Muscle of leg (tissue), 11 donors: ENCODE measurements around the gene TPP2. TPM values are rescaled to one million over a fixed set of nuclear protein-coding genes. Genes with fewer than 3 reads are reported as not detected.
A peak's percentile ranks its signal among the peaks of the same experiment; 100 is the strongest.

Experiments used
- DNase-seq: peaks from one replicate; pipeline ENCODE4 v3.0.0; 2013
- H3K27ac ChIP-seq: one replicate; pipeline ENCODE4 v1.5.1; 2013; ENCODE audit warnings: mild to moderate bottlenecking, low read length, control low read depth
- H3K27me3 ChIP-seq: one replicate; pipeline ENCODE4 v1.6.1; 2013; ENCODE audit warnings: low read length; ENCODE audit not compliant: control insufficient read depth, insufficient read depth
- H3K36me3 ChIP-seq: one replicate; pipeline ENCODE4 v1.6.1; 2013; ENCODE audit warnings: low read length; ENCODE audit not compliant: control insufficient read depth, insufficient read depth
- H3K4me1 ChIP-seq: one replicate; pipeline ENCODE4 v1.6.1; 2013; ENCODE audit warnings: low read length; ENCODE audit not compliant: control insufficient read depth, insufficient read depth
- H3K4me3 ChIP-seq: one replicate; pipeline ENCODE4 v1.5.1; 2013; ENCODE audit warnings: low read length, control low read depth
- H3K9me3 ChIP-seq: replicated peaks from 2 replicates; pipeline ENCODE4 v1.6.1; 2013; ENCODE audit warnings: low read depth, low read length; ENCODE audit not compliant: control insufficient read depth
- WGBS: methylation state at CpG from one replicate; pipeline ENCODE4 v1.1.5; 2013; ENCODE audit warnings: missing lambda C conversion rate; ENCODE audit not compliant: insufficient coverage; 5-methylcytosine and 5-hydroxymethylcytosine counted together
- polyA plus RNA-seq, 8 donors: library from polyadenylated mRNA; unstranded; fragments of 120-200 nt; gene quantifications; one replicate each; pipeline versions ENCODE4 v1.2.1 to v1.2.3, GENCODE V29; 2013; ENCODE audit warnings: inconsistent platforms in 1 of 8, low replicate concordance in 1 of 8; ENCODE audit not compliant: insufficient read length in 8 of 8, insufficient read depth in 1 of 8
- total RNA-seq: library from RNA; stranded (reverse); fragments of 120-200 nt; gene quantifications from one replicate; pipeline ENCODE4 v1.2.4, GENCODE V29; 2013

TPP2 gene
- total and polyA plus RNA-seq, 9 donors: 28.6 to 71.5 (median 50.2) TPM

- no peaks in the 10 kb centered on the region for H3K9me3 ChIP-seq
- H3K27me3 ChIP-seq: no peaks in the 10 kb centered on the region
- 100% methylated on average over 2 of the region's 2 CpGs for WGBS
- H3K36me3 ChIP-seq: no peaks in the 10 kb centered on the region
- no peak for DNase-seq
- H3K4me3 ChIP-seq: no peak overlapping the region
- no peak overlapping the region for H3K27ac ChIP-seq
- peaks cover 33% of the 10 kb centered on the region for H3K4me1 ChIP-seq
These were observed 101.8 kb downstream of the TPP2 start for GRCh38 chr13:102698649-102698980.

DNA sequence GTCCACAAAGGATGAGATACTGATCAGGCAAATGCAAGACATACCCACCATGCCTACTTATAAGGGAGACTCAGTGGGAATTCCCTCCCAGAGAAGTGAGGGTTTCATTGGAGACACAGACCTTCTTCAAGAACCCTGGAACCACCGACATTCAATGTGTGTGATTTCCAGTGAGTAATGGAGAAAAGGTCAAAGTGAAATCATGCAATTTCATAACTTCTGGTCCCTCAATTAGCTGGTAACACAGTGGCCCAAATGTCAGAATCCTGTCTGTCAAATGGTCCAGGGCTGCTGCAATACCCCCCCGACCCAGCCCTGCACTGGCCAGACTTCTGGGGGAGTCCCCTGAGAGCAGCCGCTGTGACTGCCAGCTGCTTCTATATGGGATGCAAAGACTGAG is 102.7 kb downstream of the TPP2 start:
- no peak for DNase-seq

GRCh38 chr13:102700088-102701031 is 103.6 kb downstream of the TPP2 start:
- DNase-seq: peak; percentile 76
- Histone ChIP-seq H3K27me3 (no peaks in the 10 kb centered on the region), H3K4me3 (no peak overlapping the region), H3K9me3 (no peaks in the 10 kb centered on the region), H3K4me1 (peaks cover 31% of the 10 kb centered on the region), H3K27ac (peak overlapping the region; percentile 29), H3K36me3 (no peaks in the 10 kb centered on the region)
- WGBS: 7% methylated on average over 2 of the region's 14 CpGs

More for the DNA sequence above, 102.7 kb downstream of the TPP2 start:
- Histone ChIP-seq H3K27me3 (no peaks in the 10 kb centered on the region), H3K4me1 (peaks cover 33% of the 10 kb centered on the region), H3K27ac (no peak overlapping the region), H3K4me3 (no peak overlapping the region), H3K9me3 (no peaks in the 10 kb centered on the region), H3K36me3 (no peaks in the 10 kb centered on the region)
- 20% methylated on average over 1 of the region's 3 CpGs for WGBS

DNA sequence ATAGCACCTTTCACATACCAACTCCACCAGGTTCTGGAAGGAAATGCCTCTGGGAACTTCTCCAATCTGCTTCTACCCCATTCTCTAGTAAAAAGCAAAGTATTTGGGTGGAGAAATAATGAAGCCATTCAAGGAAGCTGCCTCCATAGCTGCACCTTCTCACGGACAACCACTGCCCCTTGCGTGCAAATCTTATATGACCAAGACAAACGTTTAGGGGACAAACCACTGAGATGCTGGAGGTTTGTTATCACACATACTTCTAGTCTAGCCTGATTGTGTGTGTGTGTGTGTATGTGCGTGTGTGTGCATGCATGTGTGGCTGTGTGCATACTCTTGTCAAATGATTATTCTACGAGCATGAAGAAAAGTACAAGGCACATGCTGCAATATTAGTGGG is 104.5 kb downstream of the TPP2 start:
- Histone ChIP-seq H3K27ac (peak overlapping the region; percentile 29), H3K9me3 (no peaks in the 10 kb centered on the region), H3K36me3 (no peaks in the 10 kb centered on the region), H3K4me3 (no peak overlapping the region), H3K4me1 (peaks cover 31% of the 10 kb centered on the region), H3K27me3 (no peaks in the 10 kb centered on the region)
- WGBS: no CpG with 5 or more reads among the region's 5 CpGs
- no peak for DNase-seq

DNA sequence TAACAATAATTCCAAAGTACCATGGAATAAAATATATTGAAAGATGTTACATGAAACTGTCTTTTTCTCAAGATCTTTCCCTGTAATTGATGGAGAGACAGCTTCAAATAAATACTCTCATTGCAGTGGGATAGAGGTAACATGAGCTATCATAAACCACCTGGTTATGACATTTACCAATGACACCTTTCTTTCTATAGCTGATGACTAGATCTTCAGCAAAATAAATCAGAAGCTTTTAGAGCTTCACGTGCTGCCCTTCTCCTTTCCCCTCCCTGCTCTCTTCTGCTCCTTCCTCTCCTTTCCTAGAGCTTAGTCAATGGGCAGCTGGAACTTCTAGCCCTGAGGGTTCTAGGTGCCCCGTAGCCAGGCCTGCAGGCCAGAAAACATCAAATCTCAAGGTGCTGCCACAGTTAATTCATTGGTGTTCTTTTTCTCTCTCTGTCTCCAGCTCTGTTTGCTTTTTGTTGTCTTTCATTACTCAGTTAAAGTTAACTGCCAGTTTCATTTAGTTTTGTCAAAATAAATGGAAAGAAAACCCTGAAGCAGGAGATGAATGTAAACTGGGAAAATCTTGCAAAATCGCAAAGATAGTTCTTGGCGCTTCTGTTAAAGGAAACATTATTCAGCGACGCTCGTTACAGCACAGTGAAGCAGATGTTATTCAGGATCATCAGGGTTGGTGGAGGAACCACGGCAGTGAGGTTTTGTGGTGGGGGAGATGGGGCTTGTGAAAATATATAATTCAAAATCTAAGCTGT is 106.4 kb downstream of the TPP2 start:
- DNase-seq: peak; percentile 36
- WGBS: 34% methylated on average over 7 of the region's 8 CpGs
- H3K4me3 ChIP-seq: no peak overlapping the region
- no peaks in the 10 kb centered on the region for H3K27me3 ChIP-seq
- H3K4me1 ChIP-seq: peaks cover 24% of the 10 kb centered on the region
- no peaks in the 10 kb centered on the region for H3K9me3 ChIP-seq
- no peak overlapping the region for H3K27ac ChIP-seq
- H3K36me3 ChIP-seq: no peaks in the 10 kb centered on the region

DNA sequence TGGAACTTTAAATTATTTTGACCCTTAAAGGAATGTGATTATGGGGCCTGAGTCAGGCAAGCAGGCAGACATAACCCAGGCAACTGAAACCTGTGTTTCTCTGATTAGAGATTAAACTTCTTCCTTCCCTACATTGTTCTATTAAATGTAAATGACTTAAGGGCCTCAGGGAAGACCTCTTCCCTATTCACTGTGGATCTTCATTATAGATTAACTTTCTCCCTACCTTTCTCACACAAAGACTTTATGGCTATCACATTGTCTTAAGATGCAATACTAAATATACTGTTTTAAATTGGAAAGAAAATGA is 106.9 kb downstream of the TPP2 start:
- H3K9me3 ChIP-seq: no peaks in the 10 kb centered on the region
- H3K27me3 ChIP-seq: no peaks in the 10 kb centered on the region
- H3K27ac ChIP-seq: no peak overlapping the region
- H3K4me1 ChIP-seq: peaks cover 24% of the 10 kb centered on the region
- no peaks in the 10 kb centered on the region for H3K36me3 ChIP-seq
- DNase-seq: no peak
- no peak overlapping the region for H3K4me3 ChIP-seq

- WGBS: 64% methylated on average over 4 of the region's 6 CpGs
- Histone ChIP-seq H3K27ac (no peak overlapping the region), H3K4me3 (no peak overlapping the region), H3K36me3 (no peaks in the 10 kb centered on the region), H3K9me3 (peaks cover 1% of the 10 kb centered on the region), H3K27me3 (peaks cover 2% of the 10 kb centered on the region), H3K4me1 (peaks cover 17% of the 10 kb centered on the region)
- no peak for DNase-seq
These were observed 107.7 kb downstream of the TPP2 start for GRCh38 chr13:102704238-102705058.

GRCh38 chr13:102707467-102707866 is 110.7 kb downstream of the TPP2 start:
- peak; percentile 62 for DNase-seq

GRCh38 chr13:102708211-102708610 is 111.4 kb downstream of the TPP2 start:
- DNase-seq: no peak
- Histone ChIP-seq H3K36me3 (no peaks in the 10 kb centered on the region), H3K4me3 (no peak overlapping the region), H3K27me3 (peaks cover 2% of the 10 kb centered on the region), H3K9me3 (peaks cover 2% of the 10 kb centered on the region), H3K27ac (no peak overlapping the region), H3K4me1 (no peaks in the 10 kb centered on the region)
- no CpG with 5 or more reads among the region's 2 CpGs for WGBS

More at GRCh38 chr13:102707467-102707866, 110.7 kb downstream of the TPP2 start:
- no peaks in the 10 kb centered on the region for H3K4me1 ChIP-seq
- WGBS: 20% methylated on average over 1 of the region's 4 CpGs
- H3K27ac ChIP-seq: peak overlapping the region; percentile 47
- peaks cover 2% of the 10 kb centered on the region for H3K9me3 ChIP-seq
- H3K36me3 ChIP-seq: no peaks in the 10 kb centered on the region
- peaks cover 2% of the 10 kb centered on the region for H3K27me3 ChIP-seq
- no peak overlapping the region for H3K4me3 ChIP-seq

GRCh38 chr13:102708991-102709390 is 112.2 kb downstream of the TPP2 start:
- Histone ChIP-seq H3K36me3 (no peaks in the 10 kb centered on the region), H3K4me1 (no peaks in the 10 kb centered on the region), H3K9me3 (peaks cover 2% of the 10 kb centered on the region), H3K27me3 (peaks cover 2% of the 10 kb centered on the region), H3K4me3 (no peak overlapping the region), H3K27ac (no peak overlapping the region)
- no peak for DNase-seq
- 85% methylated on average over 2 of the region's 2 CpGs for WGBS
